GM23338 (cell line): ENCODE data around the gene MYOM1. TPM values are rescaled to one million over a fixed set of nuclear protein-coding genes. Genes with fewer than 3 reads are reported as not detected.

Source experiments
- ATAC-seq: fragments of 200-7000 bp; cut with Tn5 transposase; 3 replicates; pipeline ENCODE4 v1.9.1; 2020
- DNase-seq: peaks from one replicate; pipeline ENCODE4 v3.0.0-alpha.2; 2015; ENCODE audit warnings: low spot score
- H2AFZ ChIP-seq: fragments of 200-600 bp; sonication (generic); 2 replicates; pipeline ENCODE4 v1.8.0; 2016; ENCODE audit warnings: antibody characterized with exemption, mild to moderate bottlenecking, moderate library complexity
- H3F3A ChIP-seq: fragments of 200-600 bp; sonication (generic); replicated peaks from 2 replicates; pipeline ENCODE4 v1.8.0; 2017; ENCODE audit warnings: antibody characterized with exemption, mixed run types, low read depth
- H3K27ac ChIP-seq: fragments of 200-600 bp; sonication (generic); 2 replicates; pipeline ENCODE4 v1.6.1; 2016; ENCODE audit warnings: low read depth
- H3K27me3 ChIP-seq: fragments of 200-600 bp; sonication (generic); 2 replicates; pipeline ENCODE4 v1.8.0; 2016; ENCODE audit warnings: mild to moderate bottlenecking, mixed run types, moderate library complexity; ENCODE audit not compliant: insufficient read depth
- H3K36me3 ChIP-seq: fragments of 200-600 bp; sonication (generic); 2 replicates; pipeline ENCODE4 v1.8.0; 2016; ENCODE audit warnings: mild to moderate bottlenecking; ENCODE audit not compliant: insufficient read depth
- H3K4me1 ChIP-seq: fragments of 200-600 bp; sonication (generic); 2 replicates; pipeline ENCODE4 v1.8.0; 2016; ENCODE audit warnings: mild to moderate bottlenecking, moderate library complexity; ENCODE audit not compliant: insufficient read depth
- H3K4me2 ChIP-seq: fragments of 200-600 bp; sonication (generic); 2 replicates; pipeline ENCODE4 v1.7.1; 2017; ENCODE audit warnings: mixed run types
- H3K4me3 ChIP-seq: fragments of 200-600 bp; sonication (generic); 2 replicates; pipeline ENCODE4 v1.6.1; 2016; ENCODE audit warnings: mixed run types
- H3K79me2 ChIP-seq: fragments of 200-600 bp; sonication (generic); replicated peaks from 2 replicates; pipeline ENCODE4 v1.8.0; 2017; ENCODE audit warnings: mild to moderate bottlenecking; ENCODE audit not compliant: insufficient read depth
- H3K9me2 ChIP-seq: fragments of 200-600 bp; sonication (generic); 2 replicates; pipeline ENCODE4 v1.8.0; 2017; ENCODE audit not compliant: insufficient read depth
- H4K20me1 ChIP-seq: fragments of 200-600 bp; sonication (generic); replicated peaks from 2 replicates; pipeline ENCODE4 v1.8.0; 2017; ENCODE audit warnings: mild to moderate bottlenecking; ENCODE audit not compliant: insufficient read depth
- H3K27ac Mint-ChIP-seq: 2 replicates; pipeline ENCODE4 v1.8.0; 2020; ENCODE audit warnings: inconsistent platforms, mild to moderate bottlenecking, moderate library complexity, mixed read lengths
- H3K27me3 Mint-ChIP-seq: 3 replicates; pipeline ENCODE4 v1.8.0; 2022; ENCODE audit warnings: low read depth, mild to moderate bottlenecking, moderate library complexity, mixed read lengths, inconsistent platforms; ENCODE audit not compliant: insufficient read depth, poor library complexity
- H3K36me3 Mint-ChIP-seq: 3 replicates; pipeline ENCODE4 v1.8.0; 2021; ENCODE audit warnings: low read depth, mild to moderate bottlenecking, inconsistent platforms, moderate library complexity, mixed read lengths
- H3K4me1 Mint-ChIP-seq: 3 replicates; pipeline ENCODE4 v1.8.0; 2020; ENCODE audit warnings: mild to moderate bottlenecking, inconsistent platforms, mixed read lengths
- H3K4me3 Mint-ChIP-seq: 3 replicates; pipeline ENCODE4 v1.8.0; 2021; ENCODE audit warnings: moderate library complexity, mild to moderate bottlenecking, inconsistent platforms, mixed read lengths
- H3K9me3 Mint-ChIP-seq: 3 replicates; pipeline ENCODE4 v1.8.0; 2020; ENCODE audit warnings: moderate library complexity, mild to moderate bottlenecking, inconsistent platforms, mixed read lengths
- CREB1 ChIP-seq: fragments of 250-450 bp; sonication (Bioruptor Pico); IDR thresholded peaks from 2 replicates; pipeline ENCODE4 v1.5.0; 2020; ENCODE audit warnings: low read depth, mild to moderate bottlenecking, moderate library complexity
- EZH2 ChIP-seq: fragments of 200-600 bp; sonication (generic); IDR thresholded peaks from one replicate; pipeline ENCODE4 v1.8.0; 2017; ENCODE audit warnings: antibody characterized with exemption, mild to moderate bottlenecking, low read depth; ENCODE audit not compliant: unreplicated experiment
- EZH2phosphoT487 ChIP-seq: fragments of 200-600 bp; sonication (generic); IDR thresholded peaks from one replicate; pipeline ENCODE4 v1.8.1; 2018; ENCODE audit warnings: antibody characterized with exemption; ENCODE audit not compliant: unreplicated experiment
- JUNB ChIP-seq: IDR thresholded peaks from one replicate; pipeline ENCODE4 v1.6.1; 2016; ENCODE audit warnings: antibody characterized with exemption; ENCODE audit not compliant: unreplicated experiment
- POLR2AphosphoS5 ChIP-seq: IDR thresholded peaks from 2 replicates; pipeline ENCODE4 v1.6.1; 2016; ENCODE audit warnings: antibody characterized with exemption, low read depth
- STAT1 ChIP-seq: IDR thresholded peaks from one replicate; pipeline ENCODE4 v1.6.1; 2016; ENCODE audit warnings: antibody characterized with exemption; ENCODE audit not compliant: unreplicated experiment
- ZNF114 ChIP-seq: fragments of 250-450 bp; sonication (Bioruptor Pico); IDR thresholded peaks from 2 replicates; pipeline ENCODE4 v1.5.0; 2020; ENCODE audit warnings: mild to moderate bottlenecking, moderate library complexity
- ZNF331 ChIP-seq: fragments of 250-450 bp; sonication (Bioruptor Pico); IDR thresholded peaks from 2 replicates; pipeline ENCODE4 v1.5.0; 2020; ENCODE audit warnings: low read depth, mild to moderate bottlenecking, moderate library complexity
- polyA plus RNA-seq: library from polyadenylated mRNA; unstranded; fragments of >200 nt; fragmentation: Nextera tagmentation; extraction: Ambion mirVana; gene quantifications from 2 replicates; pipeline ENCODE4 v1.2.1, GENCODE V29; 2016
- total RNA-seq: library from RNA; depleted of rRNA; stranded (reverse); fragments of >200 nt; shearing (Covaris generic); gene quantifications from 2 replicates; pipeline ENCODE4 v1.2.3, GENCODE V29; 2014
- TF ChIP-seq, protein P1 (sequence below): fragments of 250-450 bp; sonication (Bioruptor Pico); IDR thresholded peaks from 2 replicates; pipeline ENCODE4 v1.5.0; 2020; ENCODE audit warnings: mild to moderate bottlenecking, moderate library complexity
- TF ChIP-seq, protein P2 (sequence below): IDR thresholded peaks from one replicate; pipeline ENCODE4 v1.6.1; 2018; ENCODE audit warnings: antibody characterized with exemption; ENCODE audit not compliant: unreplicated experiment
- TF ChIP-seq, protein P3 (sequence below): IDR thresholded peaks from 2 replicates; pipeline ENCODE4 v1.6.1; 2016; ENCODE audit warnings: antibody characterized with exemption

Gene MYOM1
- total and polyA plus RNA-seq, 2 experiments from 2014 or later, result 0.27 to 0.38 TPM

- TF ChIP-seq, protein P1, sequence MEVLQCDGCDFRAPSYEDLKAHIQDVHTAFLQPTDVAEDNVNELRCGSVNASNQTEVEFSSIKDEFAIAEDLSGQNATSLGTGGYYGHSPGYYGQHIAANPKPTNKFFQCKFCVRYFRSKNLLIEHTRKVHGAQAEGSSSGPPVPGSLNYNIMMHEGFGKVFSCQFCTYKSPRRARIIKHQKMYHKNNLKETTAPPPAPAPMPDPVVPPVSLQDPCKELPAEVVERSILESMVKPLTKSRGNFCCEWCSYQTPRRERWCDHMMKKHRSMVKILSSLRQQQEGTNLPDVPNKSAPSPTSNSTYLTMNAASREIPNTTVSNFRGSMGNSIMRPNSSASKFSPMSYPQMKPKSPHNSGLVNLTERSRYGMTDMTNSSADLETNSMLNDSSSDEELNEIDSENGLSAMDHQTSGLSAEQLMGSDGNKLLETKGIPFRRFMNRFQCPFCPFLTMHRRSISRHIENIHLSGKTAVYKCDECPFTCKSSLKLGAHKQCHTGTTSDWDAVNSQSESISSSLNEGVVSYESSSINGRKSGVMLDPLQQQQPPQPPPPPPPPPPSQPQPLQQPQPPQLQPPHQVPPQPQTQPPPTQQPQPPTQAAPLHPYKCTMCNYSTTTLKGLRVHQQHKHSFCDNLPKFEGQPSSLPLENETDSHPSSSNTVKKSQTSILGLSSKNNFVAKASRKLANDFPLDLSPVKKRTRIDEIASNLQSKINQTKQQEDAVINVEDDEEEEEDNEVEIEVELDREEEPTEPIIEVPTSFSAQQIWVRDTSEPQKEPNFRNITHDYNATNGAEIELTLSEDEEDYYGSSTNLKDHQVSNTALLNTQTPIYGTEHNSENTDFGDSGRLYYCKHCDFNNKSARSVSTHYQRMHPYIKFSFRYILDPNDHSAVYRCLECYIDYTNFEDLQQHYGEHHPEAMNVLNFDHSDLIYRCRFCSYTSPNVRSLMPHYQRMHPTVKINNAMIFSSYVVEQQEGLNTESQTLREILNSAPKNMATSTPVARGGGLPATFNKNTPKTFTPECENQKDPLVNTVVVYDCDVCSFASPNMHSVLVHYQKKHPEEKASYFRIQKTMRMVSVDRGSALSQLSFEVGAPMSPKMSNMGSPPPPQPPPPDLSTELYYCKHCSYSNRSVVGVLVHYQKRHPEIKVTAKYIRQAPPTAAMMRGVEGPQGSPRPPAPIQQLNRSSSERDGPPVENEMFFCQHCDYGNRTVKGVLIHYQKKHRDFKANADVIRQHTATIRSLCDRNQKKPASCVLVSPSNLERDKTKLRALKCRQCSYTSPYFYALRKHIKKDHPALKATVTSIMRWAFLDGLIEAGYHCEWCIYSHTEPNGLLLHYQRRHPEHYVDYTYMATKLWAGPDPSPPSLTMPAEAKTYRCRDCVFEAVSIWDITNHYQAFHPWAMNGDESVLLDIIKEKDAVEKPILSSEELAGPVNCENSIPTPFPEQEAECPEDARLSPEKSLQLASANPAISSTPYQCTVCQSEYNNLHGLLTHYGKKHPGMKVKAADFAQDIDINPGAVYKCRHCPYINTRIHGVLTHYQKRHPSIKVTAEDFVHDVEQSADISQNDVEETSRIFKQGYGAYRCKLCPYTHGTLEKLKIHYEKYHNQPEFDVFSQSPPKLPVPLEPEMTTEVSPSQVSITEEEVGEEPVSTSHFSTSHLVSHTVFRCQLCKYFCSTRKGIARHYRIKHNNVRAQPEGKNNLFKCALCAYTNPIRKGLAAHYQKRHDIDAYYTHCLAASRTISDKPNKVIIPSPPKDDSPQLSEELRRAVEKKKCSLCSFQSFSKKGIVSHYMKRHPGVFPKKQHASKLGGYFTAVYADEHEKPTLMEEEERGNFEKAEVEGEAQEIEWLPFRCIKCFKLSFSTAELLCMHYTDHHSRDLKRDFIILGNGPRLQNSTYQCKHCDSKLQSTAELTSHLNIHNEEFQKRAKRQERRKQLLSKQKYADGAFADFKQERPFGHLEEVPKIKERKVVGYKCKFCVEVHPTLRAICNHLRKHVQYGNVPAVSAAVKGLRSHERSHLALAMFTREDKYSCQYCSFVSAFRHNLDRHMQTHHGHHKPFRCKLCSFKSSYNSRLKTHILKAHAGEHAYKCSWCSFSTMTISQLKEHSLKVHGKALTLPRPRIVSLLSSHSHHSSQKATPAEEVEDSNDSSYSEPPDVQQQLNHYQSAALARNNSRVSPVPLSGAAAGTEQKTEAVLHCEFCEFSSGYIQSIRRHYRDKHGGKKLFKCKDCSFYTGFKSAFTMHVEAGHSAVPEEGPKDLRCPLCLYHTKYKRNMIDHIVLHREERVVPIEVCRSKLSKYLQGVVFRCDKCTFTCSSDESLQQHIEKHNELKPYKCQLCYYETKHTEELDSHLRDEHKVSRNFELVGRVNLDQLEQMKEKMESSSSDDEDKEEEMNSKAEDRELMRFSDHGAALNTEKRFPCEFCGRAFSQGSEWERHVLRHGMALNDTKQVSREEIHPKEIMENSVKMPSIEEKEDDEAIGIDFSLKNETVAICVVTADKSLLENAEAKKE (CRISPR knock-in tag), result no peak
- TF ChIP-seq POLR2AphosphoS5 (no peak), EZH2 (no peak)
- TF ChIP-seq, protein P2, sequence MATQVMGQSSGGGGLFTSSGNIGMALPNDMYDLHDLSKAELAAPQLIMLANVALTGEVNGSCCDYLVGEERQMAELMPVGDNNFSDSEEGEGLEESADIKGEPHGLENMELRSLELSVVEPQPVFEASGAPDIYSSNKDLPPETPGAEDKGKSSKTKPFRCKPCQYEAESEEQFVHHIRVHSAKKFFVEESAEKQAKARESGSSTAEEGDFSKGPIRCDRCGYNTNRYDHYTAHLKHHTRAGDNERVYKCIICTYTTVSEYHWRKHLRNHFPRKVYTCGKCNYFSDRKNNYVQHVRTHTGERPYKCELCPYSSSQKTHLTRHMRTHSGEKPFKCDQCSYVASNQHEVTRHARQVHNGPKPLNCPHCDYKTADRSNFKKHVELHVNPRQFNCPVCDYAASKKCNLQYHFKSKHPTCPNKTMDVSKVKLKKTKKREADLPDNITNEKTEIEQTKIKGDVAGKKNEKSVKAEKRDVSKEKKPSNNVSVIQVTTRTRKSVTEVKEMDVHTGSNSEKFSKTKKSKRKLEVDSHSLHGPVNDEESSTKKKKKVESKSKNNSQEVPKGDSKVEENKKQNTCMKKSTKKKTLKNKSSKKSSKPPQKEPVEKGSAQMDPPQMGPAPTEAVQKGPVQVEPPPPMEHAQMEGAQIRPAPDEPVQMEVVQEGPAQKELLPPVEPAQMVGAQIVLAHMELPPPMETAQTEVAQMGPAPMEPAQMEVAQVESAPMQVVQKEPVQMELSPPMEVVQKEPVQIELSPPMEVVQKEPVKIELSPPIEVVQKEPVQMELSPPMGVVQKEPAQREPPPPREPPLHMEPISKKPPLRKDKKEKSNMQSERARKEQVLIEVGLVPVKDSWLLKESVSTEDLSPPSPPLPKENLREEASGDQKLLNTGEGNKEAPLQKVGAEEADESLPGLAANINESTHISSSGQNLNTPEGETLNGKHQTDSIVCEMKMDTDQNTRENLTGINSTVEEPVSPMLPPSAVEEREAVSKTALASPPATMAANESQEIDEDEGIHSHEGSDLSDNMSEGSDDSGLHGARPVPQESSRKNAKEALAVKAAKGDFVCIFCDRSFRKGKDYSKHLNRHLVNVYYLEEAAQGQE, result no peak
These were observed 165.6 kb downstream of the MYOM1 start (continued) for GRCh38 chr18:3054214-3054613.

- Mint-ChIP-seq H3K27ac (no peak overlapping the region), H3K27me3 (peaks cover 1% of the 10 kb centered on the region), H3K4me3 (no peak overlapping the region), H3K36me3 (peaks cover 6% of the 10 kb centered on the region; the same call in 2 of the 3 replicates), H3K4me1 (peaks cover 10% of the 10 kb centered on the region), H3K9me3 (peaks cover 6% of the 10 kb centered on the region; the same call in 2 of the 3 replicates)
- no peaks in the 10 kb centered on the region for H3F3A ChIP-seq
- no peaks in the 10 kb centered on the region for H3K79me2 ChIP-seq
- H2AFZ ChIP-seq, result no peak overlapping the region
- ATAC-seq (no peak), DNase-seq (no peak)
- H3K36me3 ChIP-seq, result no peaks in the 10 kb centered on the region
- no peak overlapping the region for H3K27ac ChIP-seq
- H3K4me2 ChIP-seq, result no peak overlapping the region
- H3K4me3 ChIP-seq, result no peak overlapping the region
- H3K4me1 ChIP-seq, result 0 out of 2 replicates have a peak, but pooled peaks cover 5% of the 10 kb centered on the region
- no peaks in the 10 kb centered on the region for H3K27me3 ChIP-seq
- no peaks in the 10 kb centered on the region for H3K9me2 ChIP-seq
- H4K20me1 ChIP-seq, result no peaks in the 10 kb centered on the region
- TF ChIP-seq ZNF331 (CRISPR knock-in tag), result no peak
- TF ChIP-seq, protein P3, sequence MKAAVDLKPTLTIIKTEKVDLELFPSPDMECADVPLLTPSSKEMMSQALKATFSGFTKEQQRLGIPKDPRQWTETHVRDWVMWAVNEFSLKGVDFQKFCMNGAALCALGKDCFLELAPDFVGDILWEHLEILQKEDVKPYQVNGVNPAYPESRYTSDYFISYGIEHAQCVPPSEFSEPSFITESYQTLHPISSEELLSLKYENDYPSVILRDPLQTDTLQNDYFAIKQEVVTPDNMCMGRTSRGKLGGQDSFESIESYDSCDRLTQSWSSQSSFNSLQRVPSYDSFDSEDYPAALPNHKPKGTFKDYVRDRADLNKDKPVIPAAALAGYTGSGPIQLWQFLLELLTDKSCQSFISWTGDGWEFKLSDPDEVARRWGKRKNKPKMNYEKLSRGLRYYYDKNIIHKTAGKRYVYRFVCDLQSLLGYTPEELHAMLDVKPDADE, result no peak
- no peak for TF ChIP-seq STAT1
- TF ChIP-seq ZNF114 (CRISPR knock-in tag), result no peak
- no peak for TF ChIP-seq EZH2phosphoT487
- TF ChIP-seq CREB1 (CRISPR knock-in tag), result no peak
- TF ChIP-seq JUNB, result no peak
These were observed 166.7 kb downstream of the MYOM1 start for GRCh38 chr18:3053081-3053480.
